Stomach (tissue), 9 donors: Measurements from ENCODE around the gene SHISA6. TPM values are rescaled to one million over a fixed set of nuclear protein-coding genes. Genes with fewer than 3 reads are reported as not detected.

ENCODE experiments used
- DNase-seq, 2 donors: peaks; one replicate each; pipeline versions ENCODE4 v3.0.0 to v3.0.0-alpha.2; 2013 to 2019
- H3K27ac ChIP-seq, 5 donors: fragments of 200-600 bp in 4 of 5; sonication (generic) in 4 of 5; one replicate each; pipeline ENCODE4 v1.5.1; 2013 to 2019; ENCODE audit warnings: mild to moderate bottlenecking in 1 of 5, moderate library complexity in 1 of 5
- H3K27me3 ChIP-seq, 3 donors: fragments of 200-600 bp; sonication (generic); one replicate each; pipeline ENCODE4 v1.5.1; 2017 to 2019; ENCODE audit warnings: mixed run types in 1 of 3
- H3K36me3 ChIP-seq, 4 donors: fragments of 200-600 bp; sonication (generic); 1 replicate in 3 of 4; 2 replicates in 1 of 4; pipeline ENCODE4 v1.5.1; 2016 to 2019
- H3K4me1 ChIP-seq, 4 donors: fragments of 200-600 bp; sonication (generic); one replicate each; pipeline ENCODE4 v1.5.1; 2016 to 2019
- H3K4me3 ChIP-seq, 4 donors: fragments of 200-600 bp; sonication (generic) in 3 of 4; one replicate each; pipeline ENCODE4 v1.5.1; 2016 to 2019; ENCODE audit warnings: mild to moderate bottlenecking in 1 of 4
- H3K9me3 ChIP-seq, 4 donors: fragments of 200-600 bp; sonication (generic); one replicate each; pipeline ENCODE4 v1.5.1; 2016 to 2019
- EP300 ChIP-seq: sonication (generic); formaldehyde crosslinking; IDR thresholded peaks from one replicate; pipeline ENCODE4 v1.6.1; 2017; ENCODE audit warnings: antibody characterized with exemption
- POLR2A ChIP-seq, 4 donors: fragments of 450-650 bp; IDR thresholded peaks; one replicate each; pipeline ENCODE4 v1.6.1; 2016; ENCODE audit warnings: antibody characterized with exemption in 4 of 4, control low read depth in 2 of 4, mild to moderate bottlenecking in 1 of 4, moderate library complexity in 1 of 4
- POLR2AphosphoS5 ChIP-seq, 3 donors: sonication (generic); formaldehyde crosslinking; IDR thresholded peaks; one replicate each; pipeline ENCODE4 v1.6.1; 2016; ENCODE audit warnings: antibody characterized with exemption in 3 of 3
- WGBS, 5 donors: extraction: QIAGEN DNeasy Blood & Tissue Kit in 3 of 5; methylation state at CpG; one replicate each; pipeline versions ENCODE4 v1.1.5 to v1.1.7; 2013 to 2018; 5-methylcytosine and 5-hydroxymethylcytosine counted together
- intact Hi-C: fragments of 100-400 bp; cut with DNase I; formaldehyde crosslinking; loops from one replicate; pipeline ENCODE4 v1.15.1; 2023; ENCODE audit warnings: low total_unique reads
- polyA plus RNA-seq, 3 donors: library from polyadenylated mRNA; stranded (reverse); fragments of 200-250 nt; gene quantifications; one replicate each; pipeline ENCODE4 v1.2.3, GENCODE V29; 2013
- total RNA-seq, 5 donors: library from RNA; depleted of rRNA; stranded (reverse); fragments of >200 nt; gene quantifications; one replicate each; pipeline versions ENCODE4 v1.1.0 to v1.2.3, GENCODE V29; 2014 to 2016
- TF ChIP-seq, protein P1 (sequence below), 7 experiments: fragments of 450-650 bp in 4 of 7; fragments of 200-600 bp in 3 of 7; sonication (generic) in 3 of 7; IDR thresholded peaks; one replicate each; pipeline ENCODE4 v1.5.1; 2016 to 2019; ENCODE audit warnings: antibody characterized with exemption in 7 of 7, control low read depth in 2 of 7, mild to moderate bottlenecking in 1 of 7
- donor health status: healthy with polysubstance abuse.
- donor health status: Bipolar disorder and iron deficiency.
- donor health status: healthy.

SHISA6 gene
- total and polyA plus RNA-seq, 8 donors: 0.15 to 3.6 (median 1.3) TPM; not detected in 1

DNA sequence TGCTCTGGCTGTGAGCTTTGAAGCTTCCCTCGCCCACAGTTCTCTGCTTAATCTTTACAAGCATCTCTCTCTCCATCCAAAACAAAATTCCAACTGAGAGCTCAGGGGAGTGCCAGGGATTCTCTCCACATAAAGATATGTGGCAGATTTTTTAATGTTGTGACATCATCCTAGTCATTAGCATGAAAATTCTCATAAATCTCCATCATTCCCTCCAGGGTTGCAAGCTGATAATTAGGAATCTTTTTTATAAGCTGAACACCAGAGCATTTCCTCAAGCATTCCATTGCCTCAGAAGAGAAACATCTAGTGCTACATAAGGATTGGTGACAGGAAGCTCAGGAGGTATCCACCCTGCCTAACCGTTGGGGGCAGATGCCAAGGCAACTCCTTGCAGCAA lies 274.9 kb downstream of the SHISA6 start:
- no peak overlapping the region for H3K27ac ChIP-seq
- DNase-seq: no peak
- no peak for TF ChIP-seq EP300
- TF ChIP-seq, protein P1, sequence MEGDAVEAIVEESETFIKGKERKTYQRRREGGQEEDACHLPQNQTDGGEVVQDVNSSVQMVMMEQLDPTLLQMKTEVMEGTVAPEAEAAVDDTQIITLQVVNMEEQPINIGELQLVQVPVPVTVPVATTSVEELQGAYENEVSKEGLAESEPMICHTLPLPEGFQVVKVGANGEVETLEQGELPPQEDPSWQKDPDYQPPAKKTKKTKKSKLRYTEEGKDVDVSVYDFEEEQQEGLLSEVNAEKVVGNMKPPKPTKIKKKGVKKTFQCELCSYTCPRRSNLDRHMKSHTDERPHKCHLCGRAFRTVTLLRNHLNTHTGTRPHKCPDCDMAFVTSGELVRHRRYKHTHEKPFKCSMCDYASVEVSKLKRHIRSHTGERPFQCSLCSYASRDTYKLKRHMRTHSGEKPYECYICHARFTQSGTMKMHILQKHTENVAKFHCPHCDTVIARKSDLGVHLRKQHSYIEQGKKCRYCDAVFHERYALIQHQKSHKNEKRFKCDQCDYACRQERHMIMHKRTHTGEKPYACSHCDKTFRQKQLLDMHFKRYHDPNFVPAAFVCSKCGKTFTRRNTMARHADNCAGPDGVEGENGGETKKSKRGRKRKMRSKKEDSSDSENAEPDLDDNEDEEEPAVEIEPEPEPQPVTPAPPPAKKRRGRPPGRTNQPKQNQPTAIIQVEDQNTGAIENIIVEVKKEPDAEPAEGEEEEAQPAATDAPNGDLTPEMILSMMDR (IDR thresholded peaks at IDR 0.05): no peak
- no peak for TF ChIP-seq POLR2AphosphoS5 (IDR thresholded peaks at IDR 0.05)
- no peak for TF ChIP-seq POLR2A (IDR thresholded peaks at IDR 0.05)
- H3K4me1 ChIP-seq: no peaks in the 10 kb centered on the region
- 46 to 77% (median 59%) methylated on average over 2 of the region's 2 CpGs for WGBS, 5 donors
- H3K36me3 ChIP-seq: no peaks in the 10 kb centered on the region
- H3K27me3 ChIP-seq: peaks cover 0 to 5% (median 0%) of the 10 kb centered on the region in 3 donors
- intact Hi-C loops: no loop called here
- H3K4me3 ChIP-seq: no peak overlapping the region
- no peaks in the 10 kb centered on the region for H3K9me3 ChIP-seq

DNA sequence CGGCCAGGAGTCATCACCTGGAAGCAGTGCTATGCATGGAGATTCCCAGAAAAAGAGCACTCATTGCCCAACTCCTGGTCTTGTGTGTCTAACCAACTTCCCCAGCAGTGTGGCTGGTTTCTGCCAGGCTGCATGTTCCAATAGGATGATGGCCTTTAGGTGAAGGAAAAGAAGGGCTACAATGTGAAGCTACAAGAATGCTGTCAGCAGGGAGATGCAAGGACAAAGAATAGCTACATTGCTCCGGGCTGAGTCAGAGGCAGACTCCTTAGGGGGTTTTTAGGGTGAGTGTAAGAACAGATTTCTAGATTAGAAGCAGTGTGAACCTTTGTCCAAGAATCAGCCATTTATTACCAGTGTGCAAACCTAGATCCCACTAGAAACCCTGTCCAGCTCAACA lies 294.2 kb downstream of the SHISA6 start:
- intact Hi-C loops: no loop called here
- Histone ChIP-seq H3K27me3 (no peaks in the 10 kb centered on the region), H3K4me3 (no peak overlapping the region), H3K9me3 (no peaks in the 10 kb centered on the region), H3K36me3 (no peaks in the 10 kb centered on the region), H3K4me1 (no peaks in the 10 kb centered on the region), H3K27ac (no peak overlapping the region)
- no peak for DNase-seq
- 71 to 91% (median 81%) methylated on average over 2 of the region's 2 CpGs for WGBS, 5 donors
- TF ChIP-seq POLR2AphosphoS5 (IDR thresholded peaks at IDR 0.05) (no peak), POLR2A (IDR thresholded peaks at IDR 0.05) (no peak)
- TF ChIP-seq, protein P1 (IDR thresholded peaks at IDR 0.05): no peak

DNA sequence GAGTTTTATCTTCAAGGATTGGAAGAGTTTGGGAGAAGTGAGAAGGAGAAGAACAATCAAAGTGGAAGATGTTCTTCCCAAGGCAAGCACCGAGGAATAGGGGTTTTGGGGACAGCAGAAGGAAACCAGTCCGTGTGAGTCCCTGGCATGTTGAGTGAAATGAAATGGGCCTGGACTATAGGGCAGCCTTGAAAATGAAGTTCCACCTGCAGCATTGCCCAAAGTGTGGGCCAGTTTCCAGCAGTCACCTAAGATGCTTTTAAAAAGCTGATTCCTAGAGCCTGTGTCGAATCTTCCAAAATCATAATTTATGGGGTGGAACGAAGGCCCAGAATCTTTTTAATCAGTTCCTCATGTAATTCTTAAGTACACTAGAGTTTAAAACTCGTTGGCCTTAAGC lies 297.4 kb downstream of the SHISA6 start:
- no peaks in the 10 kb centered on the region for H3K27me3 ChIP-seq
- H3K4me3 ChIP-seq: no peak overlapping the region
- WGBS, 5 donors: 79 to 86% (median 82%) methylated on average over 5 of the region's 5 CpGs
- peaks cover 0 to 24% (median 18%) of the 10 kb centered on the region in 4 donors for H3K9me3 ChIP-seq
- H3K4me1 ChIP-seq: no peaks in the 10 kb centered on the region
- TF ChIP-seq POLR2AphosphoS5 (IDR thresholded peaks at IDR 0.05) (no peak), POLR2A (IDR thresholded peaks at IDR 0.05) (no peak), EP300 (no peak)
- TF ChIP-seq, protein P1 (IDR thresholded peaks at IDR 0.05): no peak
- no peaks in the 10 kb centered on the region for H3K36me3 ChIP-seq
- no peak overlapping the region for H3K27ac ChIP-seq
- intact Hi-C loops: no loop called here
- DNase-seq: no peak

DNA sequence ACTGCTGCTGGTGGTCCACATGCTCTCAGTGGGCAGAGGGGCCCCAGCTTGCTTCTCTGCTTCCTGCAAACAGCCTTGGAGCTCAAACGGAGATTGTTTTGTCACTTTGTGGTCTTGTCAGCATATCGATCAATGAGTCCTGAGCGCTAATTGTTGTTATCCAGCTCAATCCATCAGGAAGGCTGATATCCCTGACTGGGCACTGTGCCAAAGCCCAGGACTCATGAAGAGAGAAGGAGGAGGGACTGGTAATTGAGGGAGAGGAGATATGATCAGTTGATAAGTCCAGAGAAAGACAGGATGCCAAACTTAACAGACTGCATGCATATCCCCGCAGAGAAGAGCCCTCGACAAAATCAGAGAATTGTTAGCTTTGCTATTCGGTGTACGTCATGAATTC lies 298.6 kb downstream of the SHISA6 start:
- no peak for DNase-seq
- Histone ChIP-seq H3K36me3 (no peaks in the 10 kb centered on the region), H3K9me3 (peaks cover 0 to 24% (median 18%) of the 10 kb centered on the region in 4 donors), H3K4me1 (no peaks in the 10 kb centered on the region), H3K27me3 (no peaks in the 10 kb centered on the region), H3K27ac (no peak overlapping the region), H3K4me3 (no peak overlapping the region)
- WGBS, 5 donors: 68 to 76% (median 71%) methylated on average over 7 of the region's 7 CpGs
- TF ChIP-seq, protein P1 (IDR thresholded peaks at IDR 0.05): no peak
- TF ChIP-seq POLR2A (IDR thresholded peaks at IDR 0.05): no peak
- TF ChIP-seq POLR2AphosphoS5 (IDR thresholded peaks at IDR 0.05): no peak
- TF ChIP-seq EP300: no peak
- intact Hi-C loops: no loop called here
